Gastroesophageal sphincter (tissue), 3 donors: ENCODE data around the gene AGPAT3.

Experiments
- EP300 ChIP-seq: sonication (generic); formaldehyde crosslinking; IDR thresholded peaks from one replicate; pipeline ENCODE4 v1.6.1; 2017; ENCODE audit warnings: antibody characterized with exemption, mild to moderate bottlenecking
- POLR2A ChIP-seq, 2 donors: fragments of 450-650 bp; IDR thresholded peaks; one replicate each; pipeline ENCODE4 v1.6.1; 2017; ENCODE audit warnings: antibody characterized with exemption in 2 of 2, mild to moderate bottlenecking in 2 of 2, moderate library complexity in 1 of 2
- TF ChIP-seq, protein P1 (sequence below), 4 experiments: fragments of 200-600 bp in 2 of 4; fragments of 450-650 bp in 2 of 4; sonication (generic) in 1 of 4; IDR thresholded peaks; one replicate each; pipeline ENCODE4 v1.5.1; 2017 to 2019; ENCODE audit warnings: antibody characterized with exemption in 4 of 4, mild to moderate bottlenecking in 2 of 4, moderate library complexity in 2 of 4

DNA sequence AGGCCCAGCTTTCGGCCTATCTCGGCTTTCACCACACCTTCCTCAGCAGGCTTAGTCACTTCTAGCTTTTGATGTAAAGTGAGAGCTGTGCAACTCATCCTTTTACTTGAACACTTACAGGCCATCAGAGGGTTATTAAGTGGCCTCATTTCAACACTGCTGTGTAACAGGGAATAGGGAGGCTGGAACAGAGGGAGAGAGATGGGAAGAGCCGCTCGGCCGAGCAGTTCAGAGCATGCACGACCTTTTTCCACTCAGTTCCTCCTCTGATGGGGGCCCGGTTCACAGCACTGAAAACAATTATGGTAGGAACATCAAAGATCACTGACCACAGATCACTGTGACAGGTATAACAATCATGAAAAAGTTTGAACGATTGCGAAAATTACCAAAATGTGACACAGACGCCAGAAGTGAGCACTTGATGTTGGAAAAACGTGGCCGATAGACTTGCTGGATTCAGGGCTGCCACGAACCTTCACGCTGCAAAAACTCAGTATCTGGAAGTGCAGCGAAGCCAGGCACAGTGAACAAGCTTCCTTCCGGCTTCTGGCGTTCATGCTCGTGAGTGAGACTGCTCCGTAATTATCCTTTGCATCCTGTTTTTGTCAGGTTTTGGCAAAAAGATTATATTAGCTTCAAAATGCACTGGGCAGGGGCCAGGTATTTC lies 28.6 kb downstream of the AGPAT3 start:
- TF ChIP-seq POLR2A (IDR thresholded peaks at IDR 0.05) (no peak), EP300 (no peak)
- TF ChIP-seq, protein P1, sequence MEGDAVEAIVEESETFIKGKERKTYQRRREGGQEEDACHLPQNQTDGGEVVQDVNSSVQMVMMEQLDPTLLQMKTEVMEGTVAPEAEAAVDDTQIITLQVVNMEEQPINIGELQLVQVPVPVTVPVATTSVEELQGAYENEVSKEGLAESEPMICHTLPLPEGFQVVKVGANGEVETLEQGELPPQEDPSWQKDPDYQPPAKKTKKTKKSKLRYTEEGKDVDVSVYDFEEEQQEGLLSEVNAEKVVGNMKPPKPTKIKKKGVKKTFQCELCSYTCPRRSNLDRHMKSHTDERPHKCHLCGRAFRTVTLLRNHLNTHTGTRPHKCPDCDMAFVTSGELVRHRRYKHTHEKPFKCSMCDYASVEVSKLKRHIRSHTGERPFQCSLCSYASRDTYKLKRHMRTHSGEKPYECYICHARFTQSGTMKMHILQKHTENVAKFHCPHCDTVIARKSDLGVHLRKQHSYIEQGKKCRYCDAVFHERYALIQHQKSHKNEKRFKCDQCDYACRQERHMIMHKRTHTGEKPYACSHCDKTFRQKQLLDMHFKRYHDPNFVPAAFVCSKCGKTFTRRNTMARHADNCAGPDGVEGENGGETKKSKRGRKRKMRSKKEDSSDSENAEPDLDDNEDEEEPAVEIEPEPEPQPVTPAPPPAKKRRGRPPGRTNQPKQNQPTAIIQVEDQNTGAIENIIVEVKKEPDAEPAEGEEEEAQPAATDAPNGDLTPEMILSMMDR (IDR thresholded peaks at IDR 0.05) = no peak
